NT2/D1 (cell line): Measurements from ENCODE around the gene GPX5.
"Not testable (repeated sequence)": the region's sequence is repeated elsewhere in the genome, so short reads cannot be mapped to it uniquely, and the experiment has no call there.

ENCODE experiments used
- DNase-seq: peaks from one replicate; pipeline ENCODE4 v3.0.0-alpha.2; 2011; ENCODE audit warnings: low read depth, low spot score
- H3K27me3 ChIP-seq: 2 replicates; pipeline ENCODE4 v1.6.0; 2011; ENCODE audit warnings: mild to moderate bottlenecking; ENCODE audit not compliant: insufficient read length, insufficient read depth
- H3K36me3 ChIP-seq: 2 replicates; pipeline ENCODE4 v1.6.1; 2011; ENCODE audit warnings: mild to moderate bottlenecking, low read length, mixed read lengths; ENCODE audit not compliant: insufficient read depth, insufficient read length
- H3K4me1 ChIP-seq: 2 replicates; pipeline ENCODE4 v1.5.1; 2011; ENCODE audit not compliant: insufficient read depth, insufficient read length
- H3K4me3 ChIP-seq: 2 replicates; pipeline ENCODE4 v1.5.1; 2011; ENCODE audit warnings: low read depth; ENCODE audit not compliant: insufficient read length
- H3K9ac ChIP-seq: 2 replicates; pipeline ENCODE4 v1.6.0; 2011; ENCODE audit warnings: low read depth; ENCODE audit not compliant: insufficient read length
- H3K9me3 ChIP-seq: 2 replicates; pipeline ENCODE4 v1.5.1; 2011; ENCODE audit warnings: mild to moderate bottlenecking, low read length; ENCODE audit not compliant: insufficient read depth
- SUZ12 ChIP-seq: IDR thresholded peaks from 2 replicates; pipeline ENCODE4 v1.6.1; 2011; ENCODE audit not compliant: insufficient read length, insufficient read depth; ENCODE audit errors: extremely low read depth
- YY1 ChIP-seq: IDR thresholded peaks from 2 replicates; pipeline ENCODE4 v1.6.1; 2011; ENCODE audit not compliant: insufficient read length, insufficient read depth
- ZNF274 ChIP-seq: IDR thresholded peaks from 2 replicates; pipeline ENCODE4 v1.6.1; 2011; ENCODE audit warnings: mild to moderate bottlenecking, low read depth, low read length

The GPX5 gene

DNA sequence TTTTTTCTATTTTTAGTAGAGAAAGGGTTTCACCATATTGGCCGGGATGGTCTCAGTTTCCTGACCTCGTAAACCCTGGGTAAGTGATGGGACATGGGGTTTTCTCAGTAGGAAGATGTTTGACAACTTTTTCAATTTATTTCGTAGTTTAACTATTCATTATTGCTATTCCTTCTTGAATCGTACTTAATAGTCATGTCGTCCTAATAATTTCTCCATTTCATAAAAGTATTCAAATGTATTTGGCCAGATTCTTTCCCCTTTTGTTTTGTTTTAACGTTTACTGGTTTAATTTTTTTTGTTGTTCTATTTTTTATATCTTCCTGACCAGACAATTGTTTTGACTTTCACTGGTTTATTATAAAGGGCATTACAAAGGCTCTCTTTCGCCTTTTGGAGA is 16.3 kb downstream of the GPX5 start:
- Histone ChIP-seq H3K27me3 (no peaks in the 10 kb centered on the region), H3K9me3 (no peaks in the 10 kb centered on the region), H3K36me3 (no peaks in the 10 kb centered on the region), H3K9ac (no peak overlapping the region), H3K4me1 (no peaks in the 10 kb centered on the region), H3K4me3 (peak overlapping the region; percentile 15)
- DNase-seq = no peak
- no peak for TF ChIP-seq YY1
- no peak for TF ChIP-seq ZNF274
- TF ChIP-seq SUZ12 = no peak

- TF ChIP-seq SUZ12 = no peak
- no peak for TF ChIP-seq ZNF274
- no peak for TF ChIP-seq YY1
- DNase-seq = peak; percentile 88
- Histone ChIP-seq H3K9ac (peak overlapping the region; percentile 43), H3K9me3 (no peaks in the 10 kb centered on the region), H3K27me3 (no peaks in the 10 kb centered on the region), H3K36me3 (no peaks in the 10 kb centered on the region), H3K4me1 (no peaks in the 10 kb centered on the region), H3K4me3 (peak overlapping the region; percentile 41)
Observed at GRCh38 chr6:28542440-28543296, 17.0 kb downstream of the GPX5 start.

- TF ChIP-seq YY1 = no peak
- no peak for TF ChIP-seq SUZ12
- no peak for TF ChIP-seq ZNF274
- no peaks in the 10 kb centered on the region for H3K4me1 ChIP-seq
- no peaks in the 10 kb centered on the region for H3K9me3 ChIP-seq
- no peak for DNase-seq
- H3K36me3 ChIP-seq = no peaks in the 10 kb centered on the region
- peak overlapping the region; percentile 24 for H3K9ac ChIP-seq
- H3K27me3 ChIP-seq = no peaks in the 10 kb centered on the region
- H3K4me3 ChIP-seq = peak overlapping the region; percentile 41
Observed at GRCh38 chr6:28543651-28544610, 18.2 kb downstream of the GPX5 start.

DNA sequence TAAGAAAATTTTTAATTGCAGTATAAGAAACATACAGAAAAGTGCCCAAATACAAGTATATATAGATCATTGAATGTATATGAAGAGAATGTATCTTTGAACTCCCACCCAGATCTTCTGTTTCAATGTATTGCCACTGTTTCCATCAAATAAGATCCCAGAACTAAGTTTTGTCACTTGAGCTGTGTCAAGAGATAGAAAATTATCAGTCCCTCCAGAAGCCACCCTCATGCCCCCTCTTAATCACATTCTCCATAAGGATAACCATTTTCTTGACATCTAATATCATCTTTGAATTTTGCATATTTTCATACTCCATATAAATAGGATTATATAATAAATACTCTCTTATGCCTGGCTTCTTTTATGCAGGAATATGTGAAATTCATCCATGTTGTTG is 20.3 kb downstream of the GPX5 start:
- no peaks in the 10 kb centered on the region for H3K4me1 ChIP-seq
- no peak for TF ChIP-seq ZNF274
- TF ChIP-seq SUZ12 = no peak
- no peak for TF ChIP-seq YY1
- no peak overlapping the region for H3K4me3 ChIP-seq
- H3K9me3 ChIP-seq = no peaks in the 10 kb centered on the region
- H3K9ac ChIP-seq = no peak overlapping the region
- DNase-seq = no peak
- no peaks in the 10 kb centered on the region for H3K27me3 ChIP-seq
- H3K36me3 ChIP-seq = no peaks in the 10 kb centered on the region

DNA sequence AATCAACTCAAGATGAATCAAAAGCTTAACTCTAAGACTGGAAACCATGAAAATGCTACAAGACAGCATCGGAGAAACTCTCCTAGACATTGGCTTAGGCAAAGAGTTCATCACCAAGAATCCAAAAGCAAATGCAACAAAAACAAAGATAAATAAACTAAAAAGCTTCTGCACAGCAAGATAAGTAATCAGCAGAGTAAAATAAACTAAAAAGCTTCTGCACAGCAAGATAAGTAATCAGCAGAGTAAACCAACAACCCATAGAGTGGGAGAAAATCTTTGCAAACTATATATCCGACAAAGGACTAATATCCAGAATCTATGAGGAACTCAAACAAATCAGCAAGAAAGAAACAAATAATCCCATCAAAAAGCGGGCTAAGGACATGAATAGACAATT is 21.3 kb downstream of the GPX5 start:
- not testable (repeated sequence) for H3K9ac ChIP-seq, DNase-seq, H3K4me3 ChIP-seq, H3K4me1 ChIP-seq, H3K9me3 ChIP-seq, H3K36me3 ChIP-seq, H3K27me3 ChIP-seq

- TF ChIP-seq SUZ12 = no peak
- TF ChIP-seq YY1 = no peak
- no peak for TF ChIP-seq ZNF274
- DNase-seq = no peak
Observed at GRCh38 chr6:28551891-28552666, 26.4 kb downstream of the GPX5 start.

GRCh38 chr6:28553384-28553985 is 27.8 kb downstream of the GPX5 start:
- H3K27me3 ChIP-seq = no peaks in the 10 kb centered on the region
- TF ChIP-seq YY1 (no peak), SUZ12 (no peak), ZNF274 (no peak)
- H3K36me3 ChIP-seq = no peaks in the 10 kb centered on the region
- no peaks in the 10 kb centered on the region for H3K9me3 ChIP-seq
- H3K4me1 ChIP-seq = no peaks in the 10 kb centered on the region
- no peak overlapping the region for H3K4me3 ChIP-seq
- no peak overlapping the region for H3K9ac ChIP-seq
- DNase-seq = no peak

More at GRCh38 chr6:28551891-28552666, 26.4 kb downstream of the GPX5 start:
- Histone ChIP-seq H3K36me3 (no peaks in the 10 kb centered on the region), H3K9ac (no peak overlapping the region), H3K27me3 (no peaks in the 10 kb centered on the region), H3K4me3 (no peak overlapping the region), H3K9me3 (no peaks in the 10 kb centered on the region), H3K4me1 (no peaks in the 10 kb centered on the region)
